Adrenal gland (tissue), 5 donors: ENCODE results near the gene GRID1.

Experiments
- POLR2A ChIP-seq, 2 donors: fragments of 450-650 bp; IDR thresholded peaks; one replicate each; pipeline ENCODE4 v1.6.1; 2017; ENCODE audit warnings: antibody characterized with exemption in 2 of 2, mild to moderate bottlenecking in 2 of 2, moderate library complexity in 1 of 2
- TF ChIP-seq, protein P1 (sequence below), 6 experiments: fragments of 450-650 bp in 4 of 6; fragments of 200-600 bp in 2 of 6; sonication (generic) in 1 of 6; IDR thresholded peaks; 1 replicate in 5 of 6; 2 replicates in 1 of 6; pipeline versions ENCODE4 v1.5.1 to v1.8.0; 2016 to 2021; ENCODE audit warnings: antibody characterized with exemption in 6 of 6, mild to moderate bottlenecking in 2 of 6, moderate library complexity in 1 of 6
- donor health status: DM: no; HTN: no; CAD: no.

DNA sequence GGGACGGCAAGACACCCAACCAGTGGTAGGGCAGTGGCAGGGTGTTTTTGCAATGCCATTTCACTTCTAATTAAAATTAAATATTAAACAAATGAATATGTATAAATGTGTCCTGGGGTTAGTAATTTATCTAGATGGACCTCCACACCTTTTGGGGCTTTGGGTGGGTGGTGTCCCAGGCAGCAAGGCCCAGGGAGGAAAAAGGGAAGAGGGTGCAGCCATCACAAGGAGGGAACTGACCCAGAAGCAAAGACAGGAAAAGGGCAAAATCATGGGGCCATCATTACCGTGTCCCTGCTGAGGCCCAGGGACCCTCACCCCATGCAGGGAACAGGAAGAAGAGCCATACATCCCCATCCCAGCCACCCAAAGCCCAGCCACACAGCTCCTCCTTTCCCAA lies 204.6 kb downstream of the GRID1 start:
- TF ChIP-seq, protein P1, sequence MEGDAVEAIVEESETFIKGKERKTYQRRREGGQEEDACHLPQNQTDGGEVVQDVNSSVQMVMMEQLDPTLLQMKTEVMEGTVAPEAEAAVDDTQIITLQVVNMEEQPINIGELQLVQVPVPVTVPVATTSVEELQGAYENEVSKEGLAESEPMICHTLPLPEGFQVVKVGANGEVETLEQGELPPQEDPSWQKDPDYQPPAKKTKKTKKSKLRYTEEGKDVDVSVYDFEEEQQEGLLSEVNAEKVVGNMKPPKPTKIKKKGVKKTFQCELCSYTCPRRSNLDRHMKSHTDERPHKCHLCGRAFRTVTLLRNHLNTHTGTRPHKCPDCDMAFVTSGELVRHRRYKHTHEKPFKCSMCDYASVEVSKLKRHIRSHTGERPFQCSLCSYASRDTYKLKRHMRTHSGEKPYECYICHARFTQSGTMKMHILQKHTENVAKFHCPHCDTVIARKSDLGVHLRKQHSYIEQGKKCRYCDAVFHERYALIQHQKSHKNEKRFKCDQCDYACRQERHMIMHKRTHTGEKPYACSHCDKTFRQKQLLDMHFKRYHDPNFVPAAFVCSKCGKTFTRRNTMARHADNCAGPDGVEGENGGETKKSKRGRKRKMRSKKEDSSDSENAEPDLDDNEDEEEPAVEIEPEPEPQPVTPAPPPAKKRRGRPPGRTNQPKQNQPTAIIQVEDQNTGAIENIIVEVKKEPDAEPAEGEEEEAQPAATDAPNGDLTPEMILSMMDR (IDR thresholded peaks at IDR 0.05) = no peak
- no peak for TF ChIP-seq POLR2A (IDR thresholded peaks at IDR 0.05)
